ENCODE measurements around the gene MYO9A.
"Not testable (repeated sequence)": the region's sequence is repeated elsewhere in the genome, so short reads cannot be mapped to it uniquely, and the experiment has no call there.

Gene MYO9A

GRCh38 chr15:72086920-72087648 is 30.9 kb downstream of the MYO9A start:
- DNase-seq: no peak

- DNase-seq: no peak
These were observed 31.8 kb downstream of the MYO9A start for GRCh38 chr15:72086010-72086697.

GRCh38 chr15:72082176-72082575 is 35.8 kb downstream of the MYO9A start:
- DNase-seq: no peak

GRCh38 chr15:72078887-72079286 is 39.1 kb downstream of the MYO9A start:
- no peak for DNase-seq

GRCh38 chr15:72077950-72078349 is 40.0 kb downstream of the MYO9A start:
- DNase-seq: no peak

GRCh38 chr15:72074335-72075060 is 43.5 kb downstream of the MYO9A start:
- DNase-seq: no peak

GRCh38 chr15:72071448-72071825 is 46.5 kb downstream of the MYO9A start:
- DNase-seq: not testable (repeated sequence)

- no peak for DNase-seq
These were observed 47.0 kb downstream of the MYO9A start for GRCh38 chr15:72070817-72071447.

- no peak for DNase-seq
These were observed 49.1 kb downstream of the MYO9A start for GRCh38 chr15:72068856-72069255.

GRCh38 chr15:72065801-72066200 is 52.1 kb downstream of the MYO9A start:
- DNase-seq: no peak

- no peak for DNase-seq
These were observed 54.8 kb downstream of the MYO9A start for GRCh38 chr15:72063186-72063585.

- DNase-seq: no peak
These were observed 55.6 kb downstream of the MYO9A start for GRCh38 chr15:72062319-72062718.

GRCh38 chr15:72060687-72061250 is 57.2 kb downstream of the MYO9A start:
- no peak for DNase-seq

- DNase-seq: no peak
These were observed 59.4 kb downstream of the MYO9A start for GRCh38 chr15:72058585-72058984.

- no peak for DNase-seq
These were observed 60.3 kb downstream of the MYO9A start for GRCh38 chr15:72057548-72058091.

GRCh38 chr15:72056217-72056616 is 61.7 kb downstream of the MYO9A start:
- not testable (repeated sequence) for DNase-seq

- DNase-seq: not testable (repeated sequence)
These were observed 64.7 kb downstream of the MYO9A start for GRCh38 chr15:72053297-72053696.

- DNase-seq: no peak
These were observed 67.2 kb downstream of the MYO9A start for GRCh38 chr15:72050700-72051099.

- no peak for DNase-seq
These were observed 70.9 kb downstream of the MYO9A start for GRCh38 chr15:72047020-72047419.

- no peak for DNase-seq
These were observed 73.0 kb downstream of the MYO9A start for GRCh38 chr15:72044956-72045355.

- DNase-seq: no peak
These were observed 75.1 kb downstream of the MYO9A start for GRCh38 chr15:72042865-72043264.

- no peak for DNase-seq
These were observed 75.9 kb downstream of the MYO9A start for GRCh38 chr15:72042054-72042453.

GRCh38 chr15:72037321-72037720 is 80.6 kb downstream of the MYO9A start:
- DNase-seq: no peak
